Psoas muscle (tissue), 8 donors: ENCODE measurements around the gene WRAP73. TPM values are rescaled to one million over a fixed set of nuclear protein-coding genes. Genes with fewer than 3 reads are reported as not detected.
"Not testable (repeated sequence)": the region's sequence is repeated elsewhere in the genome, so short reads cannot be mapped to it uniquely, and the experiment has no call there.

Experiments
- ATAC-seq, 4 donors: fragments of 200-7000 bp; cut with Tn5 transposase; one replicate each; pipeline ENCODE4 v1.9.1; 2020; ENCODE audit warnings: moderate library complexity in 3 of 4, mild to moderate bottlenecking in 2 of 4
- DNase-seq, 2 donors: peaks; one replicate each; pipeline ENCODE4 v3.0.0-alpha.2; 2020
- H3K27ac ChIP-seq: fragments of 200-600 bp; one replicate; pipeline ENCODE4 v1.8.0; 2022
- H3K27me3 ChIP-seq, 3 donors: fragments of 200-600 bp in 1 of 3; one replicate each; pipeline versions ENCODE4 v1.6.1 to v1.8.0; 2013 to 2022; ENCODE audit warnings: low read length in 2 of 3, mild to moderate bottlenecking in 2 of 3, moderate library complexity in 1 of 3; ENCODE audit not compliant: insufficient read depth in 3 of 3
- H3K36me3 ChIP-seq, 2 donors: fragments of 200-600 bp in 1 of 2; one replicate each; pipeline versions ENCODE4 v1.6.1 to v1.8.0; 2013 to 2022; ENCODE audit warnings: low read depth in 1 of 2, mild to moderate bottlenecking in 1 of 2, moderate library complexity in 1 of 2; ENCODE audit not compliant: insufficient read depth in 1 of 2
- H3K4me1 ChIP-seq: fragments of 200-600 bp; one replicate; pipeline ENCODE4 v1.8.0; 2022
- H3K4me3 ChIP-seq: fragments of 200-600 bp; one replicate; pipeline ENCODE4 v1.8.0; 2022; ENCODE audit warnings: mild to moderate bottlenecking
- H3K9me3 ChIP-seq: fragments of 200-600 bp; one replicate; pipeline ENCODE4 v1.8.0; 2022
- CTCF ChIP-seq: fragments of 200-600 bp; IDR thresholded peaks from one replicate; pipeline ENCODE4 v1.8.0; 2022; ENCODE audit warnings: antibody characterized with exemption
- WGBS, 3 donors: extraction: QIAGEN DNeasy Blood & Tissue Kit; methylation state at CpG; one replicate each; pipeline versions ENCODE4 v1.1.6 to v1.1.7; 2013; 5-methylcytosine and 5-hydroxymethylcytosine counted together
- intact Hi-C, 2 donors: fragments of 100-400 bp; cut with DNase I; formaldehyde crosslinking; loops; one replicate each; pipeline versions ENCODE4 v1.11.0 to v1.14.2; 2022
- polyA plus RNA-seq, 3 donors: library from polyadenylated mRNA; stranded (reverse); fragments of 200-250 nt; gene quantifications; one replicate each; pipeline ENCODE4 v1.2.3, GENCODE V29; 2013
- total RNA-seq, 4 donors: library from RNA; stranded (reverse); fragmentation: NEBNext Ultra II Directional in 2 of 4; extraction: Animal tissue kit (Norgen Biotek cat#: 25700) in 2 of 4; gene quantifications; one replicate each; pipeline versions ENCODE4 v1.2.1 to v1.2.4, GENCODE V29; 2021 to 2023
- donor health status: healthy with polysubstance abuse.
- donor health status: DM: no; HTN: no; CAD: no; lungs with moderate emphysema.
- donor health status: Bipolar disorder and iron deficiency.
- donor health status: healthy.
- donor health status: DM: yes; HTN: yes; CAD: no.
- donor health status: DM: no; HTN: no; CAD: no.
- donor health status: DM: no; HTN: no; CAD: no.
- donor health status: DM: yes; HTN: yes; CAD: no.

WRAP73 gene
- total and polyA plus RNA-seq, 7 donors, result 10.8 to 21.8 (median 12.6) TPM

GRCh38 chr1:3621151-3621671 is 28.7 kb downstream of the WRAP73 start:
- H3K36me3 ChIP-seq, H3K27ac ChIP-seq, ATAC-seq, H3K9me3 ChIP-seq, H3K27me3 ChIP-seq, intact Hi-C loops, H3K4me3 ChIP-seq: not testable (repeated sequence)
- DNase-seq, result peak; percentile 47 to 71
- 18 to 43% (median 22%) methylated on average over 8 to 15 of the region's 15 CpGs for WGBS, 3 donors
- TF ChIP-seq CTCF, result peak; percentile 61
- peaks cover 16% of the 10 kb centered on the region for H3K4me1 ChIP-seq

- ATAC-seq (no peak), DNase-seq (no peak)
- 77 to 81% (median 78%) methylated on average over 11 to 12 of the region's 12 CpGs for WGBS, 3 donors
- Histone ChIP-seq H3K27me3 (no peaks in the 10 kb centered on the region), H3K9me3 (no peaks in the 10 kb centered on the region), H3K27ac (no peak overlapping the region), H3K4me3 (no peak overlapping the region), H3K36me3 (no peaks in the 10 kb centered on the region), H3K4me1 (peaks cover 12% of the 10 kb centered on the region)
- intact Hi-C loops, result no loop called here
- TF ChIP-seq CTCF, result no peak
Measured at GRCh38 chr1:3620708-3621107, 29.2 kb downstream of the WRAP73 start.

GRCh38 chr1:3618881-3619671 is 30.8 kb downstream of the WRAP73 start:
- intact Hi-C loops, result loop anchor here (1.0 to 2.0 kb wide), 5 partner anchors 54 to 166 kb away; no protein-coding TSS in a partner anchor
- Histone ChIP-seq H3K9me3 (no peaks in the 10 kb centered on the region), H3K36me3 (no peaks in the 10 kb centered on the region), H3K4me1 (peaks cover 9% of the 10 kb centered on the region), H3K27me3 (no peaks in the 10 kb centered on the region), H3K27ac (no peak overlapping the region), H3K4me3 (no peak overlapping the region)
- peak; percentile 50 to 76 for DNase-seq
- peak; percentile 89 for TF ChIP-seq CTCF
- 18 to 24% (median 21%) methylated on average over 18 to 21 of the region's 21 CpGs for WGBS, 3 donors
- ATAC-seq, result peak; percentile 74 to 87 (median 82)

GRCh38 chr1:3618531-3618880 is 31.4 kb downstream of the WRAP73 start:
- Histone ChIP-seq H3K36me3 (no peaks in the 10 kb centered on the region), H3K27ac (no peak overlapping the region), H3K27me3 (no peaks in the 10 kb centered on the region), H3K4me1 (peaks cover 5% of the 10 kb centered on the region), H3K9me3 (no peaks in the 10 kb centered on the region), H3K4me3 (no peak overlapping the region)
- no peak for TF ChIP-seq CTCF
- intact Hi-C loops, result loop anchor here (2.0 kb wide), 3 partner anchors 54 to 166 kb away; no protein-coding TSS in a partner anchor
- ATAC-seq (no peak), DNase-seq (no peak)
- WGBS, 3 donors, result 72 to 80% (median 73%) methylated on average over 9 of the region's 9 CpGs
